ENCODE data around the gene NOP53. TPM values are rescaled to one million over a fixed set of nuclear protein-coding genes. Genes with fewer than 3 reads are reported as not detected.
A peak's percentile ranks its signal among the peaks of the same experiment; 100 is the strongest.

The NOP53 gene
- total and polyA plus RNA-seq, 9 of the 15 experiments (the other 6 are each of a cell fraction or from before 2014, with no cell fraction given) = 6.5 to 274 (median 145) TPM

GRCh38 chr19:47707135-47707925, 38.0 kb upstream of the NOP53 start (continued):
- TF ChIP-seq, protein P1, sequence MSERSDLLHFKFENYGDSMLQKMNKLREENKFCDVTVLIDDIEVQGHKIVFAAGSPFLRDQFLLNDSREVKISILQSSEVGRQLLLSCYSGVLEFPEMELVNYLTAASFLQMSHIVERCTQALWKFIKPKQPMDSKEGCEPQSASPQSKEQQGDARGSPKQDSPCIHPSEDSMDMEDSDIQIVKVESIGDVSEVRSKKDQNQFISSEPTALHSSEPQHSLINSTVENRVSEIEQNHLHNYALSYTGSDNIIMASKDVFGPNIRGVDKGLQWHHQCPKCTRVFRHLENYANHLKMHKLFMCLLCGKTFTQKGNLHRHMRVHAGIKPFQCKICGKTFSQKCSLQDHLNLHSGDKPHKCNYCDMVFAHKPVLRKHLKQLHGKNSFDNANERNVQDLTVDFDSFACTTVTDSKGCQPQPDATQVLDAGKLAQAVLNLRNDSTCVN (CRISPR knock-in tag; IDR thresholded peaks at IDR 0.05) = no peak
- TF ChIP-seq RAD51 (IDR thresholded peaks at IDR 0.05; ENCODE audit: borderline replicate concordance, low read depth) (no peak), NCOA1 (IDR thresholded peaks at IDR 0.05; ENCODE audit: low read depth) (peak; percentile 76), ZBTB33 (CRISPR knock-in tag; IDR thresholded peaks at IDR 0.05) (peak; percentile 70; the same call in 1 of the 2 replicates), DNMT1 (IDR thresholded peaks at IDR 0.05) (no peak), ELF4 (CRISPR knock-in tag; IDR thresholded peaks at IDR 0.05) (no peak), TOE1 (IDR thresholded peaks at IDR 0.05; ENCODE audit: borderline replicate concordance) (peak; percentile 58; the same call in 1 of the 2 replicates), TOE1 (CRISPR knock-in tag; IDR thresholded peaks at IDR 0.05; ENCODE audit: borderline replicate concordance, low read depth) (no peak), TCFL5 (CRISPR knock-in tag; conservative IDR thresholded peaks at IDR 0.05) (no peak), THAP12 (CRISPR knock-in tag; IDR thresholded peaks at IDR 0.05) (no peak), ATF3 (IDR thresholded peaks at IDR 0.05) (no peak), ATF3 (CRISPR knock-in tag; conservative IDR thresholded peaks at IDR 0.05) (no peak), CHCHD3 (CRISPR knock-in tag; IDR thresholded peaks at IDR 0.05) (no peak), ZNF347 (CRISPR knock-in tag; IDR thresholded peaks at IDR 0.05; ENCODE audit: low read depth) (no peak), ZNF263 (CRISPR knock-in tag; IDR thresholded peaks at IDR 0.05; ENCODE audit: borderline replicate concordance) (peak; percentile 49; the same call in 1 of the 2 replicates), C11orf30 (IDR thresholded peaks at IDR 0.05; ENCODE audit: low read depth) (no peak), ZNF146 (CRISPR knock-in tag; IDR thresholded peaks at IDR 0.05; ENCODE audit: unreplicated experiment) (no peak), CBX8 (IDR thresholded peaks at IDR 0.05; ENCODE audit: borderline replicate concordance, extremely low read depth, low read depth, low read length, poor library complexity, severe bottlenecking) (no peak), KAT8 (IDR thresholded peaks at IDR 0.05; ENCODE audit: low read depth) (no peak), ZBTB7A (IDR thresholded peaks at IDR 0.05; ENCODE audit: borderline replicate concordance, control insufficient read depth, low read depth, low read length) (0 out of 2 replicates have a peak, but pooled peaks have one; percentile 32), PTBP1 (IDR thresholded peaks at IDR 0.05; ENCODE audit: low read depth, low read length) (0 out of 2 replicates have a peak, but pooled peaks have one; percentile 81), ZBTB17 (CRISPR knock-in tag; IDR thresholded peaks at IDR 0.05) (no peak)
